EL (cell line): ENCODE measurements around the gene ZNF683.
"Not testable (repeated sequence)": the region's sequence is repeated elsewhere in the genome, so short reads cannot be mapped to it uniquely, and the experiment has no call there.

Experiments
- DNase-seq: peaks from one replicate; pipeline ENCODE4 v3.0.0-alpha.2; 2016

The ZNF683 gene

DNA sequence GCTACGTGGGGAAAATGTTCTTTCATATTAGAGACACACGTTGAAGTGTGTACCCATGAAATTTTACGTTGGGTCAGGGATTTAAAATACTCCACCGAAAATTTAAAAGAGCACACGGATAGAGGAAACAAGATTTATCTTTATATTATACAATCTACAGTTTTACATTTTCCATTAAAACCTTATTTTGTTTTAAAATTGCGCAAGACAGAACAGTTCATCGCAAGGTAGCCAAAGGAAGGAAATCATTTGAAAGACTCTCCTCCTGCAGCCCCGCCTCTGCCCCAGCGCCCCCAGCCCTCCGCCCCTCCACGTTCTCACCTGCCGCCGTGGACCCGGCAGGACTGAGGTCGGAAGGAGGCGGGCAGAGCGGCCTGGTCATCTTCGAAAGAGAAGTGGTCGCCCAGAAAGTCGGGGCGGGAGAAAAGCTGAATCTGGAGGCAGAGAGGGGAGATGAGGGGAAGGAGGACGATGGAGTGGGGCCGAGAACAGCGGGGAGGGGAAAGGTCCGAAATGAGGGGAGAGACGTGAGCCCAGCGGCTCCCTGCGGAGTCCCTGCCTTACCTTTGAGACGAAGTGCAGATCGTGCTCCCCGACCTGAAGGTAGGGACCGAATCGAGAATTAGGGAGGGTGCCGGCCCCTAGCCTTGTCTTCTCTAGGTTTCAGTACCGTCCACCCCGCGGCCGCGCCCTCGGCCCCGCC, 36.6 kb downstream of the ZNF683 start:
- DNase-seq, result no peak

DNA sequence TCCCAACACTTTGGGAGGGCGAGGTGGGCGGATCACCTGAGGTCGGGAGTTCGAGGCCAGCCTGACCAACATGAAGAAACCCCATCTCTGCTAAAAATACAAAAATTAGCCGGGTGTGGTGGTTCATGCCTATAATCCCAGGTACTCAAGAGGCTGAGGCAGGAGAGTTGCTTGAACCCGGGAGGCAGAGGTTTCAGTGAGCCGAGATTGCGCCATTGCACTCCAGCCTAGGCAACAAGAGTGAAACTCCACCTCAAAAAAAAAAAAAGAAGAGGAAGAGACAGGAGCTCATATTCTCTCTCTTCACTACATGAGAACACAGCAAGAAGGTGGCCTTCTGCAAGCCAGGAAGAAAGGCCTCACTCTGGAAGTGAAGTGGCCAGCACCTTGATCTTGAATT, 39.2 kb downstream of the ZNF683 start:
- not testable (repeated sequence) for DNase-seq

DNA sequence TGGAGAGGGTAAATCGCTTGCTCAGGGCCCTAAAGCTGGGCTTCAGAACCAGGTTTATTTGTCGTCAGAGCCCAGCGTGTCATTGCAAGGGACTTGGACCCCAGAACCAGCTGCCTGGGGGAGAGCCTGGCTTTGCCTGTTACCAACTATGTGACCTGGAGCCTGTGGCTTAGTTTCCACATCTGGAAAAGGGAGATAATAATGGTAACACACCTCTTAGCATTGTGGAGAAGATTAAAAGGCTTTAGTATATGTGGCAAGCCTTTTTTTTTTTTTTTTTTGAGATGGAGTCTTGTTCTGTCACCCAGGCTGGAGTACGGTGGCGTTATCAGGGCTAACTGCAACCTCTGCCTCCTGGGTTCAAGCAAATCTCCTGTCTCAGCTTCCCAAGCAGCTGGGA, 42.3 kb downstream of the ZNF683 start:
- DNase-seq, result no peak

DNA sequence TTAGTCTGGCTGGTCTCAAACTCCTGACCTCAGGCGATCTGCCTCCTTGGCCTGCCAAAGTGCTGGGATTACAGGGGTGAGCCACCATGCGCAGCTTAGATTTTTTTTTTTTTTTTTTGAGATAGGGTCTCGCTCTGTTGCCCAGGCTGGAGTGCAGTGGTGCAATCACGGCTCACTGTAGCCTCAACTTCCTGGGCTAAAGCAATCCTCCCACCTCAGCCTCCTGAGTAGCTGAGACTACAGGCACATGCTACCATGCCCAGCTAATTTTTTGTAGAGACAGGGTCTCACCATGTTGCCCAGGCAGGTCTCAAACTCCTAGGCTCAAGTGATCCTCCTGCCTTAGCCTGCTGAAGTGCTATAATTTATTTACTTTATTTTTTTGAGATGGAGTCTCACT, 43.2 kb downstream of the ZNF683 start:
- DNase-seq, result not testable (repeated sequence)

DNA sequence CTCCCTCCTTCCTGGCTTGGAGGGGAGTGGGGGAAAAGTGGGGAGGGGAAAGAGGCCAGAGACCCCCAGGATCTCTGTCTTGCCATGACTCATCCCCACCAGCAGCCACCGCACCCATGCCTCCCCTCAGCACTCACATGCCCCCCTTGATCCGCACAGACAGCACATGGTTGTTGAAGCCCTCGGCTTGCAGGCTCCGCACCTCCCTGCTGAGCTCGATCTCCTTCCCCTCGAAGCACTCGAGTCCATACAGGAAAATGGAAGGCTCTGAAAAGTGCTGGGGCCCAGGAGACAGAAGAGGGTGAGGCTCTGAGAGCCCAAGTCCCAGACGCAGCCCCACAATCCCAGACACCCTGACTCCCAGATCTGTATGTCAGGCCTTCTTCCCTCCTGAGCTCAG, 44.0 kb downstream of the ZNF683 start:
- DNase-seq, result no peak

DNA sequence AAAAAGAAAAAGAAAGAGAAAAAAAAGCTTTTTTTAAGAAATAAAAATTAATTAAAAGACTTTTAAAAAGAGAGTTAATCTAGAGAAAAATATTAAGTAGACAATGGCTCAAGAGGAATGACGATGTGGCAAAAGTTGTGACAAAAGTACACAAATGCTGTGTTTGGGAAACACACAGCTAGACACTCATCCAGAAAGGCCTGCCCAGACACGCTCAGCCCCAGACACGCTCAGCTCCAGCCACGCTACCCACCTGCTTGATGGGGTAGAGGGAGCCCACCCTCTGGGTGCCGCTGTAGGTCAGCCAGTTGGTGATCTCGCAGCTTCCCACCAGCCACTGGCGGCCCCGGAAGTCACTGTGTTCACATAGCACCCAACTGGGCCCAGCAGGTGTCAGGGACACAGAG, 44.6 kb downstream of the ZNF683 start:
- no peak for DNase-seq

DNA sequence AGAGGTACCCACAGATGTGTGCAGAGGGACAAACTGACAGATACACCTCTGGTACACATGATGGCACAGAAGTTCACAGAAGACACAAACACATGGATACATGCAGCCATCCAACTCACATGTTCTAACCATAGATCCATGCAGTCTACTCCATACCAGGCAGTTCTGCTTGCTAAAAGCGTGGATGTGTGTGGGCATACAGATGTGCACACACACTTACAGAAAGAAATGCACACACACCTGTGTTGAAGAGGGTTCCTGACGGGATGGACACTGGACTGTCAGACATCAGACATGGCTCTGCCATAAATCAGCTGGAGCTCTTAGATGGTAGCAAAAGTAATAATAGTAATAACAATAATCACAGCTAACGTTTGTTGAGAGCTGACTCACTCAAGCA, 48.0 kb downstream of the ZNF683 start:
- no peak for DNase-seq

DNA sequence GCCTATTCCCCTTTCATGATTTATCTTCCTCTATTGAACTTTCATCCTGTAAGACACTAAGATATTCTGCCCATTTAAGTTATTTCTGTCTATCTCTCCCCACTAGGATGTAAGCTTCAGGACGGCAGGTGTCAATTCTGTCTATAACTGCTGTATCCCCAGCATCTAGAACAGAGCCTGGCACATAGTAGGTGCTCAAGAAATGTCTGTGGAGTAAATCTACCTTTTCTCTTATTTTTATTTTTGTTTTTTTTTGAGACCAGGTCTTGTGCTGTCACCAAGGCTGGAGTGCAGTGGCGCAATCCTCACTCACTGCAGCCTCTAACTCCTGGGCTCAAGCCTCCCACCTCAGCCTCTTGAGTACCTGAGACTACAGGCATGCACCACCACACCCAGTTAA, 49.2 kb downstream of the ZNF683 start:
- DNase-seq, result no peak

DNA sequence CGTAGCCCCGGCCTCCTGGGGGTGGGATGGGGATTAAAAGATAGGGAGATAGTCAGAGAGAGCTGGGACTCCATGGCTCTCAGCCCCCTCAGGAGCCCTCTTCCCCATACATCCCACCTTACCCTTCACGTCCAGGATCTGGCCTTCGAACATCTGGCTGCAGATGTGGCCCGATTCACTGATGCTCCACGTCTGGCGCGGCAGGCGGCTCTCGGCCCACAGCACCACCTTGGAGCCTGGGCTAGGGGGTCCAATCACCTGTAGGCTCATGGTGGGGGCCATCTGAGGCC, 50.6 kb downstream of the ZNF683 start:
- no peak for DNase-seq

DNA sequence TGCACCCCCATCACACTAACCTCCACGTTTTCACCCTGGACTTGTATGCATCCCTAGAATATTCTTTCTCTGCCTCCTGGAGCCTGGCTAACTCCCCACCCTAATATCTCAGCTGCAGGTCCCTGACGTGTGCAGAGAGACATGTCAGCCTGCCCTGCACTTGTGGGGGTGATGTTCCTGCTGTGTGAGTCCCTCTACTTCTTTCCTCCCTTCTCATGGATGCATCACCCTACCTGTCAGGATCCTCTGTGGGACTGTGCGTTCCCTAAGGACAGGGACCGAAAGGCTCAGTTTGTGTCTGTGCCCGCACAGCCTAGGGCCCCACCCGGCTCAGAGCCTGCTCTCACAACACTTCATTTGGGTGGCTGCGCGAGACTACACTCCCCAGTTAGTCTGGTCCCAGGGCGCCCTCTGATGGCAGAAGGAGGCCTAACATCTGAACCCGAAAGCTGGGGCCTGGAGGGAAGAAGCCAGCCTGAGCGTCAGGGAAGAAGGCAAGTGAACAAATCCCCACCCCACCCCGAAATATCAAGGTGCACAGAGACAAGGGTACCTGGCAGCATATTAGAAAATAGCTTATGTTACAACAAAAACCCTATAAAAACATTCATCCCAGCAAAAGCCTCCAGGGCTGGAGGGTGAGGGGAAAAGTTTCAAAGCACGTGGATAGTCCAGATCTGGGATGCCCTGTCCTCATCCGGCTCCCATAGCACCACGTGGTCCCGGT, 51.1 kb downstream of the ZNF683 start:
- DNase-seq, result peak; percentile 84

DNA sequence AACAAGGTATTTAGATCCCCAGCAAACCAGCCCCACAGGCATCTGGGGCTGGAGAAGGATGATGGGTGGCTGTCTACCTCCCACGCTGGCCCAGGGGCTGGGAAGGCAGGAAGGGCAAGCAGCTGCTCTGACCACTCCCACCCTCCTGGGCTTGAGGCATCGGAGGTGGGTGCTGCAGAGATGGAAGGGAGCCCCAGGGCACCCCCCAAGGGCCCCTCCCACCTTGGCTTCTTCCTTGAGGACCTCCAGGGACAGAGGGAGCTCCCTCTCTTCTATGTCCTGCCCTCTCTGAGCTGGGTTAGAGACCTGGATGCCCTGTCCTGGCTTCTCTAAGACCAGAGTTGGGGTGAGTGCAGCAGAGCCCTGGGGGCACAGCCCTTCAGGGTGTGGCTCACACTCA, 51.7 kb downstream of the ZNF683 start:
- DNase-seq, result no peak

DNA sequence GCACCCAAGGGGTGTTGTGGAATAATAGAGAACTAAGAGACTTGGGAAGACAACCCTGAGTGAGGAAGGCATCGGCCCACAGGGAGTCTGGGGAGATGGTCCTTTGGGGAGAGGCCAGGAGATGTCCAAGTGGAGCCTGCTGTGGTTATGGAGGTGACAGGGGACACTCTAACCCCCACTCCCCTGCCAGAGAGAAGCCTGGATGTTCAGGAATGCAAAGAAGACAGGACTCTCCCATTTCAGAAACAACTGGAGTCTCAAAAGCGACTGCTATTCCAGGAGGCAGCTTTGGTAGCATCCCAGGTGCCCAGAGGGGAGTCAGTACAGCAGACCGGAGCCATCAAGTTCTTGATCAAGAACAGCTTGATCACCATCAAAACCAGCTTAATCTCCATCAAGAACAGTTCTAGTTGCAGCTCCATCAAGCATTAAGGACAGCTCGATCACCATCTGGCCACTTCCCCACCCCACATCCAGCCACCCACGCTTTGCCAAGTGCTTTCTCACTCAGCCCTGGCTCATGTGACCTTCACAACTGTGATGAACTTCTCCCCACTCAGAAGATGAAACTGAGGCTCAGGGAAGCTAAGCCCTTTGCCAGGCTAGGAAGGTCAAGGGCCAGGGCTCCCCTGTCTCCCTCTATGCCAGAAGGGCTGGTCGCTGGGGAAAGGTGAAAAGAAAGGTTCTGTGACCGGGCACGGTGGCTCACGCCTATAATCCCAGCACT, 54.0 kb downstream of the ZNF683 start:
- no peak for DNase-seq

DNA sequence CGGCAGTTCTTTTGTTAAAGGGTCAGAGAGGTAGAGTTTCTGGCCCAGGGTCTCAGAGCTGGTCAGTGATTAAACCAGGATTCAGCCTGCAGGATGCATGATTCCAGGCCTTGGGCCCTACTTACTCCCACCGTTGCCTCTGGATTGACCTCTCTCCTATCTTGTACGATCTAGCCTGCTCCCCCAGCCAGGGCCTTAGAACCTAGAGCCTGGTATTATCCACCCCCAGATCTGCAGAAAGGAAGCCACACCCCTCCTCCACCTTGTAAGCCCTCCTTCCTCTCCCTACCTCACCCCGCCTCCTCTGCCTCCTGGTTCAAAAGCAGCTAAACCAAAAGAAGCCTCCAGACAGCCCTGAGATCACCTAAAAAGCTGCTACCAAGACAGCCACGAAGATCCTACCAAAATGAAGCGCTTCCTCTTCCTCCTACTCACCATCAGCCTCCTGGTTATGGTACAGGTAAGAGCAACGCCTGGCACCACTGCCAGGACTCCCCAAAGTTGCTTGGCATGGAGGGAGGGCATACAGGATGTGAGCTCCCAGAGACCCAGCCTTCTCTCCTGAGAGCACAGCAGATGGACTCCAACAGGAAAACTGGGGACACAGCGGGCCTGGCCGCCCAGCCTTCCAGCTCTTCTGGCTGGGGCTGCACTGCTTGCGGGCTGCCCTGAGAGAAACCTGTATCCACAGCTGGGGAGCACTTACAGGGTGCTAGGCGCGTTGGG, 54.8 kb downstream of the ZNF683 start, which contains the start of gene CD52:
CD52 (plus strand) TSS at position 347 of the 726 bp plus-strand sequence; CDS start at position 407, 60 bp downstream.
- no peak for DNase-seq

DNA sequence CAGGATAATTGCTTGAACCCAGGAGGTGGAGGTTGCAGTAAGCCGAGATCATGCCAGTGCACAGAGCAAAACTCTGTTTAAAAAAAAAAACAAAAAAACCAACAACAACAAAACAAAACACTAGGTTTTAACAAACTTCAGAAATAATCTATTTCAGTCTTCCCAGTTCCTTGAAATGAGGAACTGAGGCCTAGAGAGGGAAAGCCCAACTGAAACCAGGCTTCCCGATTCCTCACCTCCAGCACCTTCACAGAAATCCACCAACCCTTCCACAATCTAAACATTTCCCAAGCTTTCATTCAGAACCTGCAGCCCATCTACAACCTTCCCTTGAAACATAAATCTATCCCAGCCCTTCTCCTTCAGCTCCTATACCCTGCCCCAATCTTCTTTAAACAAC, 55.4 kb downstream of the ZNF683 start:
- DNase-seq, result no peak

DNA sequence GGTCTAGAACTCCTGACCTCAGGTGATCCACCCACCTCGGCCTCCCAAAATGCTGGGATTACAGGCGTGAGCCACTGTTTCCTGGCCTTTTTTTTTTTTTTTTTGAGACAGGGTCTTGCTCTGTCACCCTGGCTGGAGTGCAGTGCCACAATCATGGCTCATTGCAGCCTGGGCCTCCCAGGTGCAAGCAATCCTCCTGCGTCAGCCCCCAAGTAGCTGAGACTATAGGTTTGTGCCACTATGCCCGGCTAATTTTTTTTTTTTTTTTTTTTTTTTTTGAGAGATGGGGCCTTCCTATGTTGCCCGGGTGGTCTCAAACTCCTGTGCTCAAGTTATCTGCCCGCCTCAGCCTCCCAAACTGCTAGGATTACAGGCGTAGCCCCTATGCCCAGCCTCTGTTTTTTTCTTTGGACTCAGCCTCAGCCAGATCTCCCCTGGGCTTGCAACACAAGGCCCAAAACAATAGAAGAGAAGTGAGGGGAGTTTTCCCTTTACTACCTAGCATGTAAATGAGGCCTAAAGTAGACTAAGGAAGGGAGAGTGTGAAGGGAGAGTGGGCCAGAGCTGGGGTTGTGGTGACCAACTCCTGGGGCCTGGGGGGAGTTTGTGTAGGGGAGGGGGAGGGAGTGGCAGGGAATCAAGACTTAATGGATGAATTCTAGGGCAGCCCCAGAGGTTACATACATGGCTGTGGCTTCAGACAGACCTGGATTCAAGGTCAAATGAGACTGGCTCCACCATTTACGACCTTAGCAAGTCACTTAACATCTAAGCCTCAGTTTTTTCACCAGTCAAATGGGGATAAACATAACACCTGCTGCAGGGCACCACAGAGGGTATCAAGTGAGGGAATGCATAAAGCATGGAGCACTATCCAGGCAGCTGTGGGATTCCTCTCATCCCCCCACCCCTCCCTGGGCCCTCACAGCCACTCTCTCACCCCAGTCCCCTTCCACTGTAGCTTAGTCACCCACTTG, 56.4 kb downstream of the ZNF683 start:
- no peak for DNase-seq

DNA sequence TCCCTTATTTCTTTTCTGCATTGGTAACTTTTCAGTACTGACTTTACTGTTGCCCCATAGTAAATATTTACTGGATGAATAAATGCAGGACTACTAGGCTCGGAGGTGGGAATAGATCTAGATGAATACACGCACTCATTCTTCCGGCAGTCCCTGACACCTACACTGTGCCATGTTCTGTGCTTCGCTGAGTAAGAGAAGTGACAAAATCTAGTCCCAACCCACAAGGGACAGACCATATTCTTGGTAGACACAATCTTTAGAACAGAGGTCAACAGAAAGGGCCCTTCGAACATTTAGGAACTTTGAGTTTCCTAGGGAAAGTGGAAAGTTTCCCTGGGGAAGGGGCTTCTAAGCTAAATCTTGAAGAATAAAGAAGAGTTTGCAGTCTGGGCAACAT, 58.0 kb downstream of the ZNF683 start:
- no peak for DNase-seq
